Urothelium cell line (cell line): ENCODE measurements around the gene TNS3.

Experiments
- DNase-seq: peaks from one replicate; pipeline ENCODE4 v3.0.0; 2011; ENCODE audit warnings: low spot score, mixed read lengths
- FAIRE-seq: peaks from 2 replicates; lab custom pipeline; 2011; peaks lifted over from hg19 to GRCh38; lab: Jason Lieb, UNC

TNS3 gene

DNA sequence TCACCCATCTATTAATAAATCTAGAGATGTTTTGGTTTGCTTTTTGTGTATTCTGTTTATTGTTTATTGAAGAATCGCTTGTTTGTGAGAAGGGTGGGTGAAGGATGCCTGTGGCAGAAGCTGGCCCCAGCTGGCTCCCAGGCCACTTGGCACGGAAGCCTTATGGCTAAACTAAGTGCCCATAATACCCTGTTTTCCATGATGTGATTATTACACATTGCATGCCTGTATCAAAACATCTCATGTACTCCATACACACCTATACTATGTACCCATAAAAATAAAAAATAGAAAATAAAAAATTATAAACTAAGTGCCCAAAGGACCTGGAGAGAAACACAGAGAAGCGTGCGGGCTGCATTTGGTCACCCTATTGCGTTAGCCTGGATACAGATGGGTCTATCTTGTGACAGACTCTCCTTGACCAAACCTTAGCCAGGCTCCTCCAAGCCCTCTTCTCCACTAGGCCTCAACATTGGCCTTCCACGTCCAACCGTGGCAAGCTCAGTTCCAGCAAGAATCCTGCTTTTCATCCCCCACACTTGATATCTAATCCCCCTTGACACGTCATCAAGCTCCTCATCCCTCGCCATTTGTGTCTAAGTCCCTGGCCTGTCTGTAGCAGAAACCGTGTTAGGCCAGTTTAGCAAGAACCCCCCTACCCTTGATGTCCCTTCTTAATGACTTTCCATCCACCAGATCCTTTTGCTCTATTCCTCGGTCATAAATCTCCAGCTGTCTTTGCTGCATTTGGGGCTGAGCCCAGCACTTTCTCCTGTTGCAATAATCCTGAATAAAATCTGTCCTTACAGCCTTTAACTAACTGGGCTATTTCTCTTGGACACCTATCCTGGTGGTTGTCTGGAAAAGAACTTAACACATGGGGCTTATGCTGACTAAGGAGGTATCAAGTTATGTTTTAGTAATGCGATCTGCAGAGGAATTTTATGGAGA lies 245.2 kb downstream of the TNS3 start:
- FAIRE-seq: no peak
- DNase-seq: no peak

DNA sequence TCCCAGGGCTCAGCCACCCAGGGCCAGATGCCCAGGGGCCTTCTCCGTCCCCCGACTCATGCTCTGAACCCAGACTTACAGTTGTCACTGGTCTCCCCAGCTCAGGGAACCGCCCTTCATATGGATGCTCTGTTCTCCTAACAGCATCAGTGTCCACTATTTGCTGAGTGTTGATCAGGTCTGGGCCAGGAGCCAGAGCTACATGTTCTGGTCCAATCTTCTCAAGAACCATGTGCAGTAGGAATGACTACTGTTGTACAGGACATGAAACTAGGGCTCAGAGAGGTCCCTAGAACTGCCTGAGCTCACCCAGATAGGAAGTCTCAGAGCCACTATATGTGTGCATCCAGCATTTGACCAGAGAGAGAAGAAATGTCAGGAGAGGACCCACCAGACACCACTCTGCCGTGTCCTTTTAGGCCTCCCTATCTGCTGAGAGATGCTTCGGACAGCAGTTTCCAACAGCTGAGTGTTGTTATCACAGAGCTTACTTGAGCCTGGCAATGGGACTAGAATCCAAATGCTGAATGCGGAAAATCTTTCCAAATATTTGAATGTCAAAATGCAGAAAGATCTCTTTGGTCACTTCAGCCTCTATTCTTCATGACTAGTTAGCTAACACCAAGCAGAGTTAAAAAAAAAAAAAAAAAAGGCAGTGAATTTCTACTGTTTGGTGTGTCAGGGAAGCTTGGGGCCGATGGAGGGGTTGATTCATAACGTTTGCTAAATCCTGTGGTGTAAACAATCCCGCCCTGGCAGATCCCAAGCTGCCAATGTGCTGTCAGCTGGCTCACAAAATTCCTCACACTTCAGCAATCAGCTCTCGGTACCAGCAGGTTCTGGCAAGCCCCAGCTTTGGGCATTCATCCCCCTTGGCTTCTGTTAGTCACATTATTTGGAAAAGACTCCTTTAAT lies 246.1 kb downstream of the TNS3 start:
- no peak for FAIRE-seq
- no peak for DNase-seq

DNA sequence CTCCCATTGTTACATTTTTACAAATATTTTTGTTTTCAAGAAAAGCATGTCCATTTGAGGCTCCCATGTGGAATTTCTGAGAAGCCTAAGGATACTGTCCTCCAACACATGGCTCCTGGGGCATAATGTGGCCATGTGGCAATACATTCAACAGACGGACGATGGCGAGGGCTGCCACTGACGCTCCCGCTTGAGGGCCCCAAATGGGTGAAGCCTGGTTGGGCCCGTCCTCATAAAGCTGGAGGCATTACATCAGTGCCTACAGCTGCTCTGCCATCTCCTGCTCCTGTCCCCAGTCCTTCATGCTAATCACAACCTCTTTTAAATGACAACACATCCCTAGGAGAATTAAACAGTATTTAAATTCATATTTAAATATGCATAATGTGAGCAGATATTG lies 246.8 kb downstream of the TNS3 start:
- FAIRE-seq (no peak), DNase-seq (no peak)

DNA sequence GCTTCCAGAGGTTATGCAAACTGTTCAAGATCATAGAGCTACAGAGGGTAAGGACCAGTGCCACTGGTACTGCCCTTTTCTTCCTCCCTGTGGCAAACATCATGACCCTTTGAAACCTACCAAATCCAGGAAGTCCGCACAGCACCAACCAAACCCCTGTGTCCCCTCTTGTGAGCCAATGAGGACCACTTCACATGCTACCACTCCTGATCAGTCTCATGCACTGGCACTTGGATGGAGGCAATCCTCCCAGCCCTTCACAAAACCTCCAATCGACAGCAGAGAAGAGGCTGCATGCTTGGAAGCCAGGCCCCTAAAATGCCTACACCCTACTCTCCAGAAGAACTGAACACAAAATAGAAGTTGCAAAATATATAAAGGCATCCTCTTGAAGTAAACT lies 248.0 kb downstream of the TNS3 start:
- no peak for DNase-seq
- FAIRE-seq: no peak

DNA sequence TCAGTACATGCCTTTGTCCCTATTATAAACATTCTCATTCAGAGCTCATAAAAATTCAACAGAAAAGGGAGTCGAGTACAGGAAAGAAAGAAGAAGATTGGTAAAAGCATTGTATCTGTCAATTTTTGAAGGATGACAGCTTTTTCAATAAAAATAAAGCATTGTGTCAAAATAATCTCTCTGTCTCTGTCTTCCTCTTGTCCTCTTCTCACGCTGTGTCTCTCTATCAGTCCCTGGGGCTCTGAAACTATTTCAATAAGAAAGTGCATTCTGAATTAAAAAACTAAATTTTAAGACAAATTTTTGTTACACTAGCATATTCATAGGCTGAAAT lies 248.4 kb downstream of the TNS3 start:
- DNase-seq (no peak), FAIRE-seq (no peak)

DNA sequence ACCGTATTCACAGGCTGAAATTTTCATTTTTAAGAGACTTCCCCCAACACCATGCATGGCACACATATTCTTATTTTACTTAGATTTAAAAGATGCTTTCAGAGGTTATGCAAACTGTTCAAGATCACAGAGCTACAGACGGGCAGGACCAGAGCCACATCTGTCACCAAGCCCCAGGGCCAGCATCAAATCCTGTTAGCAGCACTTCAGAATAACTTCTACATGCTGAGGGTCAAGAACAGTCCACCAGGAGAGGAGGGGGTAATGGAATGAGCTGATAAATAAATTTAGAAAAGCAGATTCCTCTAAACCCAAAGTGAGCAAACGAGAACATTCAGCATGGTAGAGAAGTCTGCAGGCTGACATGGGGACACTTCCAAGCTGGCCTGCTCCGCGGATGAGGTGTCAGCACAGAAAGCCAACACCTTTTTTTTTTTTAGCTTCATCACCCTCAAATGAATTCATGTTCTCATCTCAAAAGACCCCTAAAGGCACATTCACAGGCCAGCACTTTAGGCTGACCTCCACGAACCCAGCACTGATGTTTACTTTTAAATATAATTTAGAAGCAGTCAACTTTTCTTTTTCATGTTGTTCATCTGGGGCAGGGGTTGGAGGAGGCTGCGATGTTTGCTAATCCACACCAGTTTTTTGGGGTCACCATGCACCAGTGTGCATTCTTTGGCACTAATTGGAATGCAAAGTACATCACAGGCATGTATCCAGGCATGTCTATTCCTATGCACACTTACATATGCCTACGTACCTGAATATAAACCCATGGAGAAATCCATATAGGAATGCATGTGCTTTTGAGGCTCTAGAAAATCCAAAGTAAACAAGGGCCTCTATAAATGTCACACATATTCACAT lies 249.0 kb downstream of the TNS3 start:
- FAIRE-seq (peak; percentile 5), DNase-seq (no peak)

DNA sequence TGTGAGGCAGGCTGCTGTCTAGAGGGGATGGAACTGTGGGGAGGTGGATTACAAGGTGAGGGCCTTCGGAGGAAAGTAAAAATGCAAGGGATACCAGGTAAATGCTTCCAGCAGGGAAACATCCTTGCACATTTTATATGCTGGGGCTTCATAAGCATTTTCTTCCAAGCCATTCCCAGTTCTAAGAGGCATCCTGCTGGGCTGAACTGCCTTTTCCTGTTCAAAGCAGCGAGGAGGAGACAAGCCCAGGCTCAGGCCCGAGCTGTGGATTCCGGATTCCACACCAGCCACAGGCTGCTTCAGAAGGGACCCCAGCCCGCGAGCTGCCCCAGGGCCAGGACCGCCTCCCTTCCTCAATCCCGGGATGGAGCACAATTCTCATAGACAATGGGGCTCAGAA lies 249.7 kb downstream of the TNS3 start:
- DNase-seq: no peak
- no peak for FAIRE-seq

DNA sequence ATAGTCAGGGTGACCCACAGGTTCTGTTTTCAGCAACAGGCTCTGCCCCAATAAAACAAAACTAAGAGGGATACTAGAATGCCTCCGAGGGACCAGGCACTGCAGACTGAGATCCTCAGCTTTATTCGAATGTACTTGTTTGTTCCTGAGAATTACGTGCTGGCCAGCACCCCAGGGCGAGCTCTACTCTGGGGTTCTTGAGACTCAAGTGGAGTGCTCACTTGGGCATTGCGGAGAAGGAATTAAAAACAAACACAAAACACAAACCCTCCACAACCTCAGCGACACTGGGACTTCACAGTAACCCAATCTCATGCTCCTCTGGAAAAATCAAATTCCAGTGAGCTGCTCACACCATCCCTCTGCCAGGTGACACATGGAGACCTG lies 250.7 kb downstream of the TNS3 start:
- FAIRE-seq (no peak), DNase-seq (no peak)

DNA sequence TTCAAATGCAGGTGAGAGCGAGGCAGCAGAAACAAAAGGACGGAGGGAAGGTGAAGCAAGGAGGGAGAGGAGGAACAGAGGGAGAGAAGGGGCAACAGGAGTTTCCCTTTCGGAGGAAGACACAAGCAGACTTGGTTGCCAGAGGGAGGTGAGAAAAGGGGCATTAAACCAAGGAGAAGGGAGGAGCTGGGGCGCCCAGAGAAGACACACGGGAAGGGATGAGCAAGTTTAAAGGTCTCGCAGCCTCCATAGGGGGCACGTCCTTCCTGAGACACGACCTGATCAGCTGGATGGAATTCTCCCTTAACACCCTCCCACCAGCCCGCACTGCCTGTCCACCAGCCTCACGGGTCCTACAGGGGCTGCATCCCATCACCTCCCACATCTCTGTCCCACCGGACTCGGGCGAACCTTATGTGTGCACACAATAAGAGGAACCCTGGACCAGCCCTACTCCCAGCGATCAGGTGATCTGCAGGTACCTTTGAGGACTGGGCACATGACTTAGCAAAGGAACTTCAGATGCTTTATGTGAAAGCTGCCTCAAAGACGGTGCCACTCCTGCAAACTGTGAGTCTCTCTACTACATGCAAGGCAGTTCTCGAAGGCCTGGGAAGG lies 251.2 kb downstream of the TNS3 start:
- DNase-seq: no peak
- no peak for FAIRE-seq

DNA sequence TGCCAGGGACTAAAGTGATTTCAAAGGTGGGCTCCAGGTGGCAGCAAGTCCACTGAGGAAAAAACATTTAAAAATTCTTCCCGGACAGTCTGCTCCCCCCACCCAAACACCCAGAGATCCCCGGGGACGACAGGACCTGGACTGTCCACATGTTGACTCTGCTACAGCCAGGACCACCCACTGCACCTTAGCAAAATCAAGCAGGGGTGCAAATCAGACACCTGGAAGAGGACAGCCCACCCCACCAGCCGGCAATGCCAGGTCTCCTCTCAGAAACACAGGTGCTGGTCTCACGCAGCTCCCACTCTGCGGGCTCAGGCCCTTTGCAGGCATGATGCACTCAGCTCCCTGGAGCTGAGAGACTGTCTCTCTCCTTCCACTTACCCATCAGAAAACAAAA lies 251.9 kb downstream of the TNS3 start:
- no peak for DNase-seq
- FAIRE-seq: no peak

DNA sequence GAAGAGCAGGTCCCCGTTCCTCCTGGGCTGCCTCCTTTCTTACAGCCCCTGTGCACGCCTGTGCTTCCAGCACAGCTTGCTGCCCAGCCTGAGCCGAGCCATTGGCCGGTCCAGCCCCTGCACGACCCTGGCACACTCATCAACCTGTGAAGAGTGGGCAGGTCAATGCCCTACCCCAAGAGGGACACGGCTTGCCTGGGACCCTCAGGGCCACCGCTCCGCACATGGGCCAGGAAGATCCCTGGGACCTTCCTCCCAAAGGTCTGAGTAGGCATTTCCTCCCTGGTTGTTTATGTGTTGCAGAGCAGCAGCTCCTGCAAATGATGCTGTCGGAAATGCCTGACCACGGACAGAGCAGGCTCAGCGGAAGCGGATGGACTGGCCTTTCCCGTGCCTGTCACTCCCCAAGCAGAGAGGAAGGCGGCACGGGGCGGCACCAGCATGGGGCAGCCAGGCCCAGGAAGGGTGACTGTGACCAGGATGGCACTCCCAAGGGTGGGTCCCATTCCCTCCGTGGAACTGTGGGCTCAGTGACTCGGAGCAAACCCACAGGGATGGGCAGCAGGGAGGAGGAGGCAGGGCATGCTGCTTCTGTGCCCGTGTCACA lies 252.5 kb downstream of the TNS3 start:
- FAIRE-seq: peak; percentile 55
- no peak for DNase-seq

DNA sequence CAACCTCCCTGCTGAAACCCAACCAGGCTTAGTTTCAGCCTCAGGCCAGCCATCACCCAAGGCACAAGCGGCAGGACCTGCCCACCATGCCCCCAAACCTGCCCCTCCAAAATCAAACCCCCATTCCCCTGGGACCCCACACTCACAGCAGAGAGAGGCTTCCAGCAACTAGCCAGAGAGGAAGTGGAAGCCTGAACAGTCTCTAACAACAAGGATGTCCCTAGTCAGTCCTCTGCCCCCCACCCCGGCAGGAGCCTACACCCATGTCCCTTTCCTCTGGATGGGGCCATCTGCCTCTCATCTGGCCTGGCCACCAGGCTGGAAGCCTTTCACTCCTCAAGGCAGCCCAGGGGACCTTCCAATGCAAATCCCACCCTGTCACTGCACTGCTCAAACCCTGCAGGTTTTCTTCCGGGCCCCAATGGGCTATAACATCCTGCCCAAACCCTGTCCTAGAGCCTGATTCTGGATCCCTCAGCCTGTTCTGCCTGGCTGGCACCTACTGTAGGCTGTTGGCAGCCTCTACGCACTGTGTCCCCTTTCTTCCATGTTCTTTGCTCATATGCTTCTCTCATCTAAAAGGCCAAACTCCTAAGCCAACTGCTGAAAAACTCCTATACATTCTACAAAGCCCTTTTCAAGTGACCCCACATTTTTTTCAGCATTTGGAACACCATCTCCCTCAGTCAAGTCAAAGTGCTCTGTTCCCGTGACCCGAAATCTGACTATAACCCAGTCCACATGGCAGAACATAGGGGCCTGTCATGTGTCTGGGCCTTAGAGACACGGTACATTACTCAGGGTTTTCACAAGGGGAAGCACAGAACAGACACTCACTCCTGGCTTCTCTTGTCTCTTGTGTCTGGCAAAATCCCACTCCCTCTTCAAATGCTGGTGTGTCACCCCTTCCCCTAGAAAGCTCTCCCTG lies 253.3 kb downstream of the TNS3 start:
- peak; percentile 72 for FAIRE-seq
- DNase-seq: no peak

DNA sequence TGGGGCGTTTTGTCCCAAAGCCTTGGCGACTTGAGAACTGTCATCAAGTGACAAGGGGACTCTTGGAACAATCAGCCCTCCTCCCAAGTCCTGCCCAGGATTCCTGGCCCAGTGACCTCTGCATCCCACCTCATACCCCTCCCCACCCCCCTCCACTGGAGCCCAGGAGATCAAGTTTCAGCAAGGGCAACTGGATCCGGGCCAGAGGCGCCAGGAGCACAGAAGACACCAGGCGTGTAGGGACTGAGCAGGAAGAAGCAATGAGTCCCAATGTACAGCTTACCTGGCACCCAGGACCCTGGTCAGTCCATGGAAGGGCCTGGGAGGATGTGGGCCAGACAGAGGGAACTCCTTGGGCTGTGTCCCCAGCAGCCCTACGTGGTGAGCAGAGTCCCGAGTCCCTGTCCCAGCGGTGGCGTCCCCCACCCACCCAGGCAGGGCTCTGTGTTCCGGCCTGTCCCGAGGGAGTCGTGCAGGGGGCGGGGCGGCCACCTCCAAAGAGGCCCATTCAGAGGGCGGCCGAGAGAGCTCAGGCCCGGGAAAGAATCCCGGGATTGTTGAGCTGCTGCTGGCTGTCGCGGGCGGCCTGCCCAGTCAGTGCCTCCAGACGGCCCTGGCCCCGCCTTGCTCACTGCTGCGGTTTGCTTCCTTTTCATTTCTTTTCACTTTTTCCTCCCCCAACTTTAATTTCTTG lies 254.1 kb downstream of the TNS3 start:
- peak; percentile 89 for FAIRE-seq

DNA sequence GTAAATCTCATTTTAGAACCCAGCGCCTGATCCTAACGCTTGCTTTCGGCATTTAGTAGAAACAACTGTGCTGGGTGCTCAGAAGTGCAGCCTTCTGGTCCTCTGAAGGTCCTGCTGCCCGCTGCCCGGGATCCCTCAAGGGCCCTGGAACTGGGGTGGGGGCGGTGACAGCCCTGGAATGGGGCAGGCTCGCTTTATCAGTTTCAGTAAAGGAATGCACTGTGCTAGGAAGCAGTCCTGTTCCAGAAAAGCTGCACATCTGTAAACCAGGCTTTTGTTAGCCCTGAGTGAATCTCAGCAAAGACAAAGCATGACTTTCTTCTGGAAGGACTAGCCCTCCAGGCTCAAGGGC lies 254.6 kb downstream of the TNS3 start:
- FAIRE-seq (no peak), DNase-seq (no peak)

More for the DNA sequence above, 254.1 kb downstream of the TNS3 start:
- DNase-seq: peak; percentile 94

DNA sequence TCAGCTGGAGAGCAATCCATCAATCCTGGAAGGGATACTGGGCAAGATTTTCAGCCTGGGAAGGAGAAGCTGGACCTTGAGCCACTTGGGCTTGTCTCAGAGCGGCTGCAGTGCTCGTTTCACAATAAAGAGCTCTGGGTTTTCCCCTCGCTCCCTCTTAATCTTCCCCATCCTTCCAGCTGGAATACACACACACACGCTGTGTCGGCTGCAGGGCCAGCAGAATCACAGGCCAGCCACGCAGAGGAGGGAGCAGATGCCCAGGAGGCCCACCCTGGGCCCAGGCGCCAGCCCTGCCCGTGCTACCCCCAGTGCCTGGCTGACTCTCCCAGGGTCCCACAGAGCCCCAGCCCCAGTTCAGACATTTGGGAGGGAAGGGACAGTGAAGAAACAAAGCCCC lies 255.1 kb downstream of the TNS3 start:
- FAIRE-seq (no peak), DNase-seq (no peak)

DNA sequence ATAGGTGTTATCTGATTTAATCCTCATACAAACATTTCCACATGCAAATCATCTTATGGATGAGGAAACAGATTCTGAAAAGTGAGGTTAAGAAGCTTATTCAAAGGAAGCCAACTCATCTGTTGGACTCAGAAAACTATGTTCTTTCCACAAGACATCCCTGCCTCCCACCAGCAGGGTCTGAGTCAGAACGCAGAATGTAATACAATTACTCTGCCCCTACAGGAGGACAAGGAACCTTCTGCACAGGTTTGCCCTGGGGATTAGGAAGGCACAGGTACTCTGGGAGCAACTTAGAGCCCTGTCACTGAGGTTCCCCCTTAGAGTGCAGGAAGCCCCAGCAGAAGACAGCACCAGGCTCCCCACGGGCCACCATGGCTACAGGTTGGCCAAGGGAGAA lies 255.7 kb downstream of the TNS3 start:
- FAIRE-seq (peak; percentile 56), DNase-seq (peak; percentile 50)

DNA sequence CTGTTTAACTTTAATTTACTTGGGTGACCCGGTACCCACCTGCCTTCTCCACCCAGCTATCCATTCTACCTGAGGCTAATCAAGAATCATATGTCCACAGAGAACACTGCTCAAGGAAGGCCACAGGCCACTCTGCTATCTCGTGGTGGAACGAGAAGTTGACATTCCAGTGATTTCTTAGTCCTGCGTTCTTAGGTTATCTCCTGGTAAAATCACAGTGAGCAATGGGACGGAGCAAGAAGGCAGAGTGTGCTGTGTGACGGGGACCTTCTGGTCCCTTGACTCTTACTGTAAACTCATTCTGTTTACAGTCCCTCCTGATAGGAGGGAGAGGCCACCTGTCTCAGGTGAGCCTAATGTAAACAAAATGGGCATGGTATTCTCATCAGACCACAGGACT lies 256.6 kb downstream of the TNS3 start:
- FAIRE-seq (peak; percentile 5), DNase-seq (no peak)

DNA sequence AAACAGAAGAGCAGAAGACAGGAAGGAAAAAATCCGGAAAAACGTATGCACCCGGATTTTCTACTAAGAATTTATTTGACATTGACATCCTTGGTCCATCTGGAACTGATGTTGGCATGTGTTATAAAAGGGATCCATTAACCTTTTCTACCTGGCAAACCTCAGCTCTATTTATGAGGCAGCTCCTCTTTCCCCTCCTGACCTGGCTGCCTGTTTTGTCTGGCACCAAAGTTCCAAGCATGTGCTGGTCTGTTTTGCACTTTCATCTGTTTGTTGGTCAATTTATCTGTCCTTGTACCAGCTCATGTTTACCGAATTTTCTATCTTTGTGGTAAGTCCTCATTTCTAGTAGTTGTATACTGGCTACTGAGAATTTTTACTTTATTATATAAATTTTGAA lies 258.0 kb downstream of the TNS3 start:
- FAIRE-seq: no peak
- no peak for DNase-seq

DNA sequence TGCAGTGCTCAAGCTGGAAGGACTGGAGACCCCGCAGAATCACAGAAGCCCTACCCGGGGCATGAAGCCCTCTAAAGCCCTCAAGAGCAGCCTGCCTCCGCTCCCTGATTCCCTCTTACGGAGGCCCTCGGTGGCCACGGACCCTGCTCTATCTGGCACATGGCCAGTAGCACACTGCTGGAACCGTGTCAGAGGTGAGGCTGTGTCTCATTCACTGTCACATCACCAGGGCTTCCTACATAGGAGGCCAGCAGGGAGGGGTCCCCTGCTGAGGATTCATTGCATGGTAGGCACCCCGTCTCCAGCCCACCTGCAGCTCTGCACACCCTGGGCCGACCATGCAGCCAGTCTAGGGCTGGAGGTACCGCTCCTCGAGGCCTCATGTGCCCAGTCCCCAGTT lies 259.2 kb downstream of the TNS3 start:
- DNase-seq (no peak), FAIRE-seq (no peak)
